ENCODE measurements around the gene SNRNP35. TPM values are rescaled to one million over a fixed set of nuclear protein-coding genes. Genes with fewer than 3 reads are reported as not detected.

Gene SNRNP35
- total and polyA plus RNA-seq, 9 of the 15 experiments (the other 6 are each of a cell fraction or from before 2014, with no cell fraction given) = 17.7 to 41.0 (median 25.5) TPM

GRCh38 chr12:123436017-123436964, 21.6 kb upstream of the SNRNP35 start, which contains the start of gene RILPL2 (continued):
- TF ChIP-seq ZFP36 (IDR thresholded peaks at IDR 0.05; ENCODE audit: low read depth, low read length, partially characterized antibody) (no peak), GTF2B (IDR thresholded peaks at IDR 0.05; ENCODE audit: extremely low read depth, insufficient read length) (no peak), ZBTB12 (CRISPR knock-in tag; IDR thresholded peaks at IDR 0.05) (no peak), EP300 (IDR thresholded peaks at IDR 0.05; ENCODE audit: low read length) (0 out of 2 replicates have a peak, but pooled peaks have one; percentile 7), EWSR1 (IDR thresholded peaks at IDR 0.05; ENCODE audit: borderline replicate concordance, low read depth, partially characterized antibody) (no peak), ZNF282 (CRISPR knock-in tag; IDR thresholded peaks at IDR 0.05) (no peak), HES1 (IDR thresholded peaks at IDR 0.05; ENCODE audit: low read depth) (no peak), LCOR (CRISPR knock-in tag; IDR thresholded peaks at IDR 0.05) (peak; percentile 77; the same call in 1 of the 2 replicates), KAT7 (CRISPR knock-in tag; IDR thresholded peaks at IDR 0.05; ENCODE audit: borderline replicate concordance) (peak; percentile 77; the same call in 1 of the 2 replicates), ZNF407 (IDR thresholded peaks at IDR 0.05; ENCODE audit: low read depth) (no peak), SREBF1 (IDR thresholded peaks at IDR 0.05; ENCODE audit: borderline replicate concordance, low read depth, low read length) (no peak), ESRRA (IDR thresholded peaks at IDR 0.05; ENCODE audit: borderline replicate concordance, low read depth) (peak; percentile 43; the same call in 1 of the 2 replicates), SMC3 (conservative IDR thresholded peaks at IDR 0.05; ENCODE audit: insufficient read depth, low read depth, low read length) (no peak), FUS (optimal IDR thresholded peaks at IDR 0.05; ENCODE audit: low read depth, low read length) (no peak), ZNF431 (CRISPR knock-in tag; IDR thresholded peaks at IDR 0.05) (peak; percentile 57), ZNF76 (CRISPR knock-in tag; IDR thresholded peaks at IDR 0.05; ENCODE audit: borderline replicate concordance) (no peak)

Data from K562 (cell line).